AG09319 (cell line): ENCODE results near the gene COL6A2.

ENCODE experiments used
- DNase-seq: peaks from one replicate; pipeline ENCODE4 v3.0.0-alpha.2; 2010; ENCODE audit warnings: low read depth; ENCODE audit errors: extremely low read depth
- TF ChIP-seq, protein P1 (sequence below): IDR thresholded peaks from 2 replicates; pipeline ENCODE4 v1.5.1; 2011; ENCODE audit warnings: low read depth, mild to moderate bottlenecking, inconsistent platforms, low read length, moderate library complexity

Gene COL6A2

GRCh38 chr21:46115441-46116188, 17.7 kb downstream of the COL6A2 start:
- TF ChIP-seq, protein P1, sequence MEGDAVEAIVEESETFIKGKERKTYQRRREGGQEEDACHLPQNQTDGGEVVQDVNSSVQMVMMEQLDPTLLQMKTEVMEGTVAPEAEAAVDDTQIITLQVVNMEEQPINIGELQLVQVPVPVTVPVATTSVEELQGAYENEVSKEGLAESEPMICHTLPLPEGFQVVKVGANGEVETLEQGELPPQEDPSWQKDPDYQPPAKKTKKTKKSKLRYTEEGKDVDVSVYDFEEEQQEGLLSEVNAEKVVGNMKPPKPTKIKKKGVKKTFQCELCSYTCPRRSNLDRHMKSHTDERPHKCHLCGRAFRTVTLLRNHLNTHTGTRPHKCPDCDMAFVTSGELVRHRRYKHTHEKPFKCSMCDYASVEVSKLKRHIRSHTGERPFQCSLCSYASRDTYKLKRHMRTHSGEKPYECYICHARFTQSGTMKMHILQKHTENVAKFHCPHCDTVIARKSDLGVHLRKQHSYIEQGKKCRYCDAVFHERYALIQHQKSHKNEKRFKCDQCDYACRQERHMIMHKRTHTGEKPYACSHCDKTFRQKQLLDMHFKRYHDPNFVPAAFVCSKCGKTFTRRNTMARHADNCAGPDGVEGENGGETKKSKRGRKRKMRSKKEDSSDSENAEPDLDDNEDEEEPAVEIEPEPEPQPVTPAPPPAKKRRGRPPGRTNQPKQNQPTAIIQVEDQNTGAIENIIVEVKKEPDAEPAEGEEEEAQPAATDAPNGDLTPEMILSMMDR: no peak
- no peak for DNase-seq

DNA sequence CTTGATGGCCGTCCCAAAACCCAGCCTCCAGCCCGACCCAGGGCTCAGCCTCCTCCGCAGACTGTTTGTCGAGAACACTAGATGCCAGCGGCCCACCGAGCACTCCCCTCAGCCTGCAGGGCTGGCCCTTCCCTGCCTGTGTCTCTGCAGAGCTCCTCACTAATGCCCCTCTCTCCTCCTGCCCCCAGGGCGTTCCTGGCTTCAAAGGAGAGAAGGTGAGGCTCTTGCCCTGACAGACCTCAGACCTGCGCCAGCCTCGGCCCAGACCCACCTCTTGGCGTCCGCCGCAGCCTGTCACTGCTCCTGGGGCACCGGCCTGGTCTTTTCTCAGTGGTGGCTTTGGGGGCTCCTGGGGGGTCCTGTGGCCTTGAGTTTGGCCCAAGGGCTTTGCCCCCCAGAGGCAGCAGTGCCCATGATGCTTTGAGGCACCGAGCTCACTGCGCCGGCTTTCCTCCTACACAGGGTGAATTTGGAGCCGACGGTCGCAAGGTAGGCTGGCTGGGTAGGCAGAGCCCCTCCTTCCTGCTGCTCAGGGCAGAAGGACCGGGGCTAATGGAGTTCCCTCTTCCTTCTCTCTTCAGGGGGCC, 18.4 kb downstream of the COL6A2 start:
- TF ChIP-seq, protein P1: no peak
- no peak for DNase-seq

GRCh38 chr21:46116776-46117585, 19.1 kb downstream of the COL6A2 start:
- no peak for DNase-seq
- TF ChIP-seq, protein P1: no peak

- TF ChIP-seq, protein P1: no peak
Observed at GRCh38 chr21:46117586-46118315, 19.8 kb downstream of the COL6A2 start.

DNA sequence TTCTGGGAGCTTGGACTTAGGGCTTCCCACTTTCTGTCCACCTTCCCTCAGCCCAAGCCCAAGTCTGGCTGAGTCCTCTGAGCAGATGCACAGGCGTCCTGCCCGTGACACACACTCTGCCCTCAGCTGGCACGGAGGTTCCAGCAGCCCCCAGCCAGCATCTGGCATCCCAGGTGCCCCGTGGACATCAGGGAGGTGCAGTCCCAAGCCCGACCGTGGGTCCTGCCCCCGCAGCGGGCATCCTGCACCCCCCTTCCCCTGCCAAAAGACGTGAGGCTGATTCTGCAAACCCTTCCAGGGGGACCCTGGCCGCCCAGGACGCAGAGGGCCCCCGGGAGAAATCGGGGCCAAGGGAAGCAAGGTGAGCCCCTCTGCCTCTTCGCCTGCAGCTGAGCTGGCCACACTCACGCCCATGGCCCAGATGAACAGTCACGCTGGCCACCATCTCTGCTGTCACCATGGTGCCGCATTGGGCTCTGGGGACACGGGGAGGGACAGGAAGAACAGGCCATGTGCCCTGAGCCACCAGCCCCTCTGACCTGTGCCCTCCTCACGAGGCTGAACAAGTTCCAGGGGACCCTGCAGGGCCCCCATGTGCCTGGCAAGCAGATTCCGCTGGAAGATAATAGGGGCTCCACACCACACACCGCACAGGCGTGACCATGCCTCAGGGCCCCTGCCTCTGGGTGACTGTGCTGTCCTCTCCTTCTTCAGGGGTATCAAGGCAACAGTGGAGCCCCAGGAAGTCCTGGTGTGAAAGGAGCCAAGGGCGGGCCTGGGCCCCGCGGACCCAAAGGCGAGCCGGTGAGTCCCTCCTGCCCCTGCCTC, 20.6 kb downstream of the COL6A2 start:
- TF ChIP-seq, protein P1: no peak
- no peak for DNase-seq

More at GRCh38 chr21:46117586-46118315, 19.8 kb downstream of the COL6A2 start:
- no peak for DNase-seq

DNA sequence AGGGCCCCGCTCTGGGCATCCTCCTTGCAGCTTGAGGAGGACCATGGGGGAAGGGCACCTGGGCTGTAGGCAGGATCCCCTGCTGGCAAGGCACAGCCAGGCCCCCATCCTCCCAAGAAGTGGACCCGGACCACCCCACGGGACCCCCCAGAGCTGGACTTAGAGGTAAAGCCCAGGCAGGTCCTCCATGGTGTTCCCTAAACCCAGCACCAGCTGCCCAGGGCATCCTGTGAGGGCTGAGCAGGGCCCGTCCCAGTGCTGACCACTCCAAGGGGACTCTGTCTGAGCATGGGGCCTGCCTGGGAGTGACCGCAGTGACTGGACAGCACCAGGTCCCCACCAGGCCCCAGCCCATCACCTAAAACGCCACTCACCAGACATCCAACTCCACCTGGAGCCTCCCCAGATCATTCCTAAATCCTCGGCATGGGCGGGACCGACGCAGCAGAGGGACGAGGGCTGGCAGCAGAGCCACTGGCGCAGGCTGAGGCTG, 21.3 kb downstream of the COL6A2 start:
- DNase-seq: no peak

More for the DNA sequence above, 21.3 kb downstream of the COL6A2 start:
- TF ChIP-seq, protein P1: no peak
